Sigmoid colon (tissue), 4 donors: ENCODE measurements around the gene VSTM2L.

Experiments used
- POLR2A ChIP-seq, 2 donors: fragments of 450-650 bp; IDR thresholded peaks; one replicate each; pipeline ENCODE4 v1.6.1; 2016; ENCODE audit warnings: antibody characterized with exemption in 2 of 2, mild to moderate bottlenecking in 2 of 2, moderate library complexity in 2 of 2
- POLR2AphosphoS5 ChIP-seq, 4 donors: sonication (generic); formaldehyde crosslinking; IDR thresholded peaks; one replicate each; pipeline ENCODE4 v1.6.1; 2017; ENCODE audit warnings: antibody characterized with exemption in 4 of 4
- TF ChIP-seq, protein P1 (sequence below), 4 experiments: fragments of 450-650 bp in 3 of 4; fragments of 200-600 bp in 1 of 4; IDR thresholded peaks; one replicate each; pipeline ENCODE4 v1.5.1; 2016 to 2019; ENCODE audit warnings: antibody characterized with exemption in 4 of 4, mild to moderate bottlenecking in 3 of 4, moderate library complexity in 2 of 4

- TF ChIP-seq, protein P1, sequence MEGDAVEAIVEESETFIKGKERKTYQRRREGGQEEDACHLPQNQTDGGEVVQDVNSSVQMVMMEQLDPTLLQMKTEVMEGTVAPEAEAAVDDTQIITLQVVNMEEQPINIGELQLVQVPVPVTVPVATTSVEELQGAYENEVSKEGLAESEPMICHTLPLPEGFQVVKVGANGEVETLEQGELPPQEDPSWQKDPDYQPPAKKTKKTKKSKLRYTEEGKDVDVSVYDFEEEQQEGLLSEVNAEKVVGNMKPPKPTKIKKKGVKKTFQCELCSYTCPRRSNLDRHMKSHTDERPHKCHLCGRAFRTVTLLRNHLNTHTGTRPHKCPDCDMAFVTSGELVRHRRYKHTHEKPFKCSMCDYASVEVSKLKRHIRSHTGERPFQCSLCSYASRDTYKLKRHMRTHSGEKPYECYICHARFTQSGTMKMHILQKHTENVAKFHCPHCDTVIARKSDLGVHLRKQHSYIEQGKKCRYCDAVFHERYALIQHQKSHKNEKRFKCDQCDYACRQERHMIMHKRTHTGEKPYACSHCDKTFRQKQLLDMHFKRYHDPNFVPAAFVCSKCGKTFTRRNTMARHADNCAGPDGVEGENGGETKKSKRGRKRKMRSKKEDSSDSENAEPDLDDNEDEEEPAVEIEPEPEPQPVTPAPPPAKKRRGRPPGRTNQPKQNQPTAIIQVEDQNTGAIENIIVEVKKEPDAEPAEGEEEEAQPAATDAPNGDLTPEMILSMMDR (IDR thresholded peaks at IDR 0.05): no peak
- TF ChIP-seq POLR2AphosphoS5 (IDR thresholded peaks at IDR 0.05): no peak
- no peak for TF ChIP-seq POLR2A (IDR thresholded peaks at IDR 0.05)
Measured at GRCh38 chr20:37983286-37983685, 80.4 kb downstream of the VSTM2L start.
